OCI-LY3 (cell line): Measurements from ENCODE around the gene MYOF.

Source experiments
- CTCF ChIP-seq: fragments of 200-600, 300-600 bp; sonication (generic); IDR thresholded peaks from 2 replicates; pipeline ENCODE4 v1.5.1; 2014; ENCODE audit warnings: antibody characterized with exemption, low read length, low read depth
- EZH2phosphoT487 ChIP-seq: fragments of 200-600 bp; shearing (Covaris generic); IDR thresholded peaks from 2 replicates; pipeline ENCODE4 v1.6.1; 2018; ENCODE audit warnings: antibody characterized with exemption, mixed run types, low read depth

GRCh38 chr10:93315246-93315645, 166.9 kb downstream of the MYOF start:
- TF ChIP-seq CTCF (no peak), EZH2phosphoT487 (no peak)
